NCI-H146 (cell line): ENCODE results near the gene TTYH1.
A peak's percentile ranks its signal among the peaks of the same experiment; 100 is the strongest.
"Not testable (repeated sequence)": the region's sequence is repeated elsewhere in the genome, so short reads cannot be mapped to it uniquely, and the experiment has no call there.

ENCODE experiments used
- DNase-seq: peaks from one replicate; lab custom pipeline; 2025; lab: John Stamatoyannopoulos, UW

The TTYH1 gene

DNA sequence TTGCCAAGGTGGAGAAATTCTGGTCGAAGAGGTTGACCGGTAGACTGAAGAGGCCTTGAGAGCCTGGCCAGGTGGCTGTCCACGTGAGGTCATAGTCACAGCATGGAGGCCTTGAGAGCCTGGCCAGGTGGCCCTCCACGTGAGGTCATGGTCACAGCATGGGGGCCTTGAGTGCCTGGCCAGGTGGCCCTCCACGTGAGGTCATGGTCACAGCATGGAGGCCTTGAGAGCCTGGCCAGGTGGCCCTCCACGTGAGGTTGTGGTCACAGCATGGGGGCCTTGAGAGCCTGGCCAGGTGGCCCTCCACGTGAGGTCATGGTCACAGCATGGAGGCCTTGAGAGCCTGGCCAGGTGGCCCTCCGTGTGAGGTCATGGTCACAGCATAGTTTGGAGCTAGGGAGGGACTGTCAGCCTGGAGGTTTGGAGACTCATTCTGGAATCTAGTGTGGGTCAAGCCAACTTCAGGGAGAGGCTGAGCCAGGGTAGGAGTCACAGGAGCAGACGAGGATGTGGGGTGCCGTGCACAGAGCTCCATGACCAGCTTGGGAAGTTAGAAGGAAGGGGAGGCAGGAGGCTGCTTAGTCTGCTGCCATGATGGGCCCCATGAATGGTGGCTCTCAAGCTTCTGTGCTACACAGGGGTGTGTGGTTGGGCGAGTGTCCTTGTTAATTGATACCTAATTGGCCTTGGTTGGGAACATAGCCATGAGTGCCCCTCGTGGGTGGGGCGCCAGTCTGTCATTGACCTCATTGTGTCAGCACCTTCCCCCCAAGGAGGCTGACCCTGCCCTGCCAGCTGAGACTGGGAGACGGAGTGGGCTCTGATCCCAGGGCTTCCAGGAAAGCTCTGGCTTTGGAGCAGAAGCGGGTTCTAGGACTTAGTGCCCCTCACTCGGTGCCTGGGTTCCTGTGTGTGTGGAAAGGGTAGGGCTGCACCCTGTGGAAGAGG lies 44.3 kb downstream of the TTYH1 start:
- peak; percentile 94 for DNase-seq

DNA sequence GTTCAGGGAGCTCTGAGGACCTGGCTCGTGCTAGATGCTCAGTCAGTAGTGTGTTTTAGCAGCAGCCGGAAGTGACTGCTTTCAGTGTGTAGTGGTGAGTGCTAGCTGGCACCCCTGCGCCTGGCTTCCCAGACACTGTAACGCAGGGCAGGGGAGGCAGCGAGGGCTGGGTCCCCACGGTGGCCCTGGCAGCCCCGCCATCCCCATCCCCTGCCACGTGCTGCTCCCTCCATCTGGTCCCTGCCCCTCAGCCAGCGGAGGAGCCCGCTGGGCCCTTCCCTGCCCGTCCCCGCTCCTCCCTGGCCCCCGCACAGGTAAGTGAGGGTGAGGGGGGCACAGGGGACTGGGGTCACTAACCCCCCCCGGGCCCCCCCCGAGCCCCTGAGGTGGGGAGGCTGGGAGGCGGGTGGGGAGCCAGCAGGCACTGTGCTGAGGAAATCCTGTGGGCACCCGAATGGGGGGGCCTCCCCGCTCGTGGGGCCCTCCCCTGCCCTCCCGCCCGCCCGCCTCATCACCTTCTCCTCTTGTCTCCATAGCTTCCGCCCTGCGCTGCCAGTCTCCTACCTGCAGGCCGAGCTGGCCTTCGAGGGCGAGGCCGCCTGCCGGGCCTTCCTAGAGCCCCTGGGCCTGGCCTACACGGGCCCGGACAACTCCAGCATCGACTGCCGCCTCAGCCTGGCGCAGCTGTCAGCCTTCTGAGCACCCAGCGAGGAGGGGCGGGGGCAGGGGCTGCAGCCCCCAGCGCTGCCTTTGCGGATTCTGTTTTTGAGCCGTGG lies 45.2 kb downstream of the TTYH1 start:
- DNase-seq = no peak

DNA sequence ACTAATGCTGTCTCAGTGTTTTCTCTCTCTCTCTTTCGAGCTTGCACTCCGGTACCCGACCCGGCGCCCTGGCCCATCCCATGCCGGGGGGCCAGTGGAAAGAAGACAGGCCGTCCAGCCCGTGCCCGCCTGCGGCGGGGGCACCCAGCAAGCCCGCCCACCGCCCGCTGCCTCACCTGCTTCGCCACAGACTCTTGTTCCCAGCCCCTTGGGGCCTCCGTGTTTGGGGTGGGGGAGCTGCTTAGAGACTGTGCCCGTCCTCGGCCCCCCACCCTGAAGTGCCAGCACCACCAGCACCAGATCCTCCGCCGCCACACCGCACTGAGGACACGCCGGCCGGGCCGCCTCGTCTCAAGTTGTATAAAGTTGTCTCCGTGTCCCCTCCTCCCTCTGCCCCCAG lies 45.9 kb downstream of the TTYH1 start:
- no peak for DNase-seq

DNA sequence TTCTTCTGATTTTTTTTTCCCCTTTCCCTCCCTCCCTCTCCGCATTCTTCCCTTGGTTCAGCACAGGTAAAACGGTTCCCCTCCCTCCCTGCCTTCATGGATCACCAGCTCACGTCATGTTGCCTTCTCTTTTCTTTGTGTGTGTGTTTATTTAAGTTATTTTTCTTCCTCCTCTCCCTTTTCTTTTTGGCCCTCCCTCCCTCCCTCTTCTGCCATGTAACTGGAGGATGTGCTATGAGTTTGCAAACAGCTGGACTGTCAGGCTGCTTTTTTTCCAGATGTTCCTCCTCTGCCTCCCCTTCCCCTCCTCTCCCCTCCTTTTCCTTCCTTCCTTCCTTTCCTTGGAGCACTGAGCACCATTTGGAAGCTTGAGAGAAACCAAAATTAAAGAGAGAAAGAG lies 46.3 kb downstream of the TTYH1 start:
- no peak for DNase-seq

DNA sequence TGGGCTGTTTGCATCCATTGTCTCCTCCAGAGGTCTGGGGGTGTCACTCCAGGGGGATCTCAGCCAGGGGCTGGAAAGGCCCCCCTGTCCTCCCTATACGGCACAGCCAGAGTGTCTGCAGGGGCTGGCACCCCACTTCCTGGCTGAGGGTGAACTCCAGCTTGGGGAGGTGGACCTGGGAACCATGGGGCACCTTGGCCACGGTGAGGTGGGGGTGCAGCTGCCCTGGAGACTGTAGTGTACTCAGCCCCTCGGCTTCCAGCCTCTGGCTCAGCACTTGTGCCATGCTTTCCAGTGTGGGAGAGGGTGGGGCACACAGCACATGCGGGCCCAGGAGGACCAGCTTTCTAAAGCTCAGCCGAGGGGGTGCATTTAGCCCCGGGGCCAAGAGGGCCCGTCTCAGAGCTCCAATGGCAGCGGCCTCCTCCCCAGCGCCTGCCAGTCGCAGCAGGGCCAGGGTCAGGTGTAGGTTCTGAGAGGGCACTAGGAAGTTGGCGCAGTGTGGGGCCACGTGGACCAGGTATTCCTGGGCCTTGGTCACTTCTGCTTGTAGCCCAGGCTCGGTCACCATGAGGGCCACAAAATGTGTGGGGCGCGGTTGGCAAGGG lies 46.9 kb downstream of the TTYH1 start:
- DNase-seq = no peak

DNA sequence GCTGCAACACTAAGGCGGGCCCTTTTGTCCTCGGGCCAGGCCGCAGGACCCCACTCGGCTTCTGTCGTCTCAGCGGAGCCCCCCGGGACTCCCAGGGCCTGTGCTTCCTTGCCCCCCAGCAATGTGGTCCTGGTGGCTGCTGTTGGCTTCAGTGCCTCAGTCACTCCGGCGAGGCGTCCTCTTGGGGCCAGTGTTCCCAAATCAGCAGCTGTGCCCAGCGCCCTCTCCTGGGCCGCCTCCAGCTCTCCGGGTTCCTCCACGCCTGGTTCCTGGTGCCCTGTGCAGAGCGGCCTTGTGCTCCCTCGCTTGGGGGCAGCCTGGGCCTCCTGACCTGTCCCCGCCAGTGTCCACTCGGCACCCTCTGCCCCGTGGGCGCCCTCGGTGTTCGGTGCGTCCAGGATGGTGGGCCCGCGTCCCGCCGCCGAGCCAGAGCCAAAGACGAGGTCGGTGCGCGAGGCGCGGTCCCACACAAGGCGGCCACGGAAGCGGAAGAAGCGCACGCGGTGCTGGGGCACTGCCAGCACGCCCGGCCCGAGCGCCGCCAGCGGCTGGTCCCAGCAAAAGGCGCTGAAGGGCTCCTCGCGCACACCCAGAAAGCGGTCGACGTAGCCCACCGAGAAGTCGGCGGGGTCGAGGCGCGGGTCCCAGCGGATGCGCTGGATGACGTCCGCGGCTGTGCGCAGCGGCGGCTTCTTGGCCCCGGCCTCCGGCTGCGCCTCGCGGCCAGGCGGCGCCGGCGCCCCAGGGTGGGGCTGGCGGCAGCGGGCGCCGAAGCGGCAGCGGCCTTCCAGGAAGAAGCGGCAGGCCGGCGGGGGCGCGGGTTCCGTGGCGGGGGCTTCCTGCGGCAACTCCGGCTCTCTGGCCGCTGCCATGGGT lies 47.6 kb downstream of the TTYH1 start:
- DNase-seq = no peak

DNA sequence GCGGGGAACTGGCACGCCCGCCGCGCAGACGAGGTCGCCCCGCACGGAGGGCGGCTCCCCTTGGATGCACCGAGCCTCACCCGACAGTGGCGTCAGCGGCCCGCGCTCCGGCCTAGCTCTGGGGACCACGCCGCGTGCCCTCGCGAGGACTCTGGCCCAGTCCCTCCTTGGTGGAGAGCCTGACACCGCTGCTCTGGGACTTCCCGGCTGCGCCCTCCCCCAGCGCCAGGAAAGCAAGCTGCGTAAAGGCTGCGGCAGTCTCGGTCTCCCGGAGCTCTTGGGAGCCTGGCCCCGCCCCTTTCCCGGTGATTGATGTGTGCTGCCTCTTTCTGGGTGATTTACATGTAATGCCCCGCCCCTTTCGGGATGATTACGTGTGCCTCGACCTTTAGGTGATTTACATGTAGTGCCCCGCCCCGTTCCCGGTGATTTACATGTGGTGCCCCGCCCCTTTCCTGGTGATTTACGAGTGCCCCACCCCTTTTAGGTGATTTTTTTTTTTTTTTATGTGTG lies 48.3 kb downstream of the TTYH1 start, which contains the start of gene LENG9:
Gene LENG9 (minus strand): TSS at position 248 of the 513 bp plus-strand sequence. CDS start 252 bp downstream, outside the sequence.
- DNase-seq = no peak

DNA sequence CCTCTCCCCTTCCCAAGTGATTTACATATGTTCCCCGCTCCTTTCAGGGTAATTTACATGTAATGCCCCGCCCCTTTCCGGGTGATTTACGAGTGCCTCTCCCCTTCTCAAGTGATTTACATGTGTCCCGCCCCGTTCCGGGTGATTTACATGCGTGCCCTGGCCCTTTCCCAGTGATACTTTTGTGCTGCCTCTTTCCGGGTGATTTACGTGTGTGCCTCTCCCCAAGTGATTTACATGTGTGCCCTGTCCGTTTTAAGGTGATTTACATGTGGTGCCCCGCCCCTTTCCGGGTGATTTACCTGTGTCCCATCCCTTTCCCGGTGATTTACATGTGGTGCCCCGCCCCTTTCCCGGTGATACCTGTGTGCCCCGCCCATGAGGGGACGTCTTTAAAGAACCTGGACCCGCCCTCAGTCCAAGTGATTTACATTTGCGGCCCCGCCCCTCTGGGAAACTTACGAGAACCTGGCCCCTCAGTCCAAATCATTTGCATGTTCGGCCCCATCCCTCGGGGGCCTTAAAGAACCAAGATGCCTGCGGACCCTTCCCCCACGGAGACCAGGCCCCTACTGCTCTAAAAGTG lies 48.9 kb downstream of the TTYH1 start:
- peak; percentile 82 for DNase-seq

DNA sequence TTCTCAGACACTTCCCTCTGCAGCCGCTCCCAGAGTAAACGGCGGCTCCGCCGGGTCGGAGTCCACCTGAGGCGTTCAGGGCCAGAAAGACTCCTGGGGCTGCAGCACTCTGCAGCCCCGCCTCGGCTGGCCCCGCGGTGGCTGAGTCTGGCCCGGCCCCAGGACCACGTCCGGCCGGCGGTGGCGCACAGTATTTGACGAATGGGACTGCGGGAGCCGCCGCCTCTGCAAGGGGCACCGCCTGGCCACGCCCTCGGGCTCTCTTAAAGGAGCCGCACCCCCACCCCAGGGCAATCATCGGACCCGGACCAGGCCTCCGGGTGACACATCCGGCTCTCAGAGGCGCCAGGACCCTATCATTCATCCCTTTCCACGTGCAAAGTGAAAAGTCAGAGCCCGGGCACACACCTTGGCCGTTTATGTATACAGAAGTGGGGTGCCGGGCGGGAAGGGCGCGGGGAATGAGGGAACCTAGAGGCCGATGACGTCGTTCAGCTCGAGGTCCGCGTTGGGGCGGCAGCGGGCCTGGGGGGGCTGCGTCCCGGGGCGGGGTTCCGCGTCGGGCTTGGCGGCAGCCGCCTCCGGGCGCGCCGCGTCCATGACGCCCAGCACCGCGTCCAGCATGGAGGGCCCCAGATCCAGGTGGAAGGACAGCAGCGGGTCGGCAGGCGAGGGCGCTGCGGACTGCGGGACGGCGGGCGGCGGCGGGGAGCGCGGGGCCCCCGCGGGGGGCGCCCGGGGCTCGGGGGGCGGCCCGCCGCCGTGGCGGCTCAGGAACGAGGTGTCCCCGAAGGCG lies 49.6 kb downstream of the TTYH1 start:
- peak; percentile 88 for DNase-seq

DNA sequence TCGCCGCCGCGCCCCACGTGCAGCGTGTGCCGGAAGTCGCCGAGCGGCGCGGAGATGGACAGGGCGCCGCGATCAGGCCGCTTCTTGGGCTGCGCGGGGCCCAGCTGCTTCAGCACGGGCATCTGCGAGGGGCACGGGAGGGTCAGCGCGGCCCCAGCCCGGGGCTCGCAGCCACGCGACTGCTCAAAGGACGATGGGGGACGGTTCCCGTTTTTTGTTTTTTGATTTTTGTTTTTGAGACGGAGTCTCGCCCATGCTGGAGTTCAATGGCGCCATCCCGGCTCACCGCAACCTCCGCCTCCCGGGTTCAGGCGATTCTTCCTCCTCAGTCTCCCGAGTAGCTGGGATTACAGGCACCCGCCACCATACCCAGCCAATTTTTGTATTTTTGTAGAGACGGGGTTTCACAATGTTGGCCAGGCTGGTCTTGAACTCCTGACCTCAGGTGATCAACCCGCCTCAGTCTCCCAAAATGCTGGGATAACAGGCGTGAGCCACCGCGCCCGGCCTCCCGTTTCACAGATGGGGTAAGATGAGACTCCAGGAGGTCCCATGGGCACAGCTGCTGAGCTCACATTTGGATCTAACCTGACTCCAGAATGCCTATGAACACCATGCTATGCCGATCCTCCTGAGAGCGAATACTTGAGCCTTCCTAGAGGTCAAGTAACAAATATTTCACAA lies 50.3 kb downstream of the TTYH1 start:
- DNase-seq = no peak

DNA sequence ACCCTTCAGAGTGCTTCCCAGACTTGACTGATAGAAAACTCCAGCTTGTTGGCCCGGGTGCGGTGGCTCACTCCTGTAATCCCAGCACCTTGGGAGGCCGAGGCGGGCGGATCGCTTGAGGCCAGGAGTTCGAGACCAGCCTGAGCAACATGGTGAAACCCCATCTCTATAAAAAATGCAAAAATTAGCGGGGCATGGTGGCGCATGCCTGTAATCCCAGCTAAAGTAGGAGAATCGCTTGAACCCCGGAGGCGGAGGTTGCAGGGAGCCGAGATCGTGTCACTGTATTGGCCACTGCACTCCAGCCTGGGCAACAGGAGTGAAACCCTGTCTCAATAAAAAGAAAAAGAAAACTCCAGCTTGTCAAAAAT lies 50.8 kb downstream of the TTYH1 start:
- not testable (repeated sequence) for DNase-seq

DNA sequence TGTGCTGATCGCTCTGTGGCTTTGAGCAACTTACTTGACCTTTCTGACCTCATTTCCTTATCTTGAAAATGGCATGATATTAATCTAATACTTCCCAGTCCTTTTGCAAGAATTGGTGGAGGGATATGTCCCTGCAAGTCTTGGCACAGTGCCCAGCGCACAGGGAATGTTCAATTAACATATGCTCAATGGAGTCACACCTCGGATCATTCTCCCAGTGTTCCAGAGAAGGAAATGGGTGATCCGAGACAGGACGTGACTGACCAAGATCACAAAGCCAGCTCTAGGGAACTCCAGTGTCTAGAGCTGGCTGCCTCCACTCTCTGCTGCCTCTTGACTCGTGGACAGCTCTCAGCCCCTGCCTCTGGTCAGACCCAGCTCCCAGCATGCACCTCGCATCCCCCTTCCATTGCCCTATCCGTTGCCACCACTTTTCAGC lies 54.3 kb downstream of the TTYH1 start:
- peak; percentile 26 for DNase-seq

DNA sequence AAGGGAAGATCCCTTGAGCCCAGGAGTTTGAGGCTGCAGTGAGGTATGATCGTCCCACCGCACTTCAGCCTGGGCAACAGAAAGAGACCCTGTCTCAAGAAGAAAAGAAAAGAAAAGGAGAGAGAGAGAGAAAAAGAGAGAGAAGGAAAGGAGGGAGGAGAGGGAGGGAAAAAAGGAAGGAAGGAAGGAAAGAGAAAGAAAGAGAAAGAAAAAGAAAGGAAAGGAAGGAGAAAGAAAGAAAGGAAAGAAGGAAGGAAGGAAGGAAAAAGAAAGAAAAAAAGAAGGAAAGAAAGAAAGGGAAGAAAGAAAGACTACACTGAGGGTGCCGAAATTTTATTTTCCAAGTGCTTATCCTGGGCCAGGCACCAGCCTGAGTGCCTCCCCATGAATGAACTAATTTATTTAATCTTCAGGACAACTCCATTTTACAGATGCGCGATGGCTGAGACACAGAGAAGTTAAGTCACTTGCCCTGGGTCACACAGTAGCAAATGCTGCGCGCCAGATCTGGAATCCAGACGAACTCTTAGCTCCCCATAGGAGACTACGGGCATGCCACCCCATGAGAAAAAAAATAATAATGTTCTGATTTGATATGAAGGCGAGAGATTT lies 55.1 kb downstream of the TTYH1 start:
- DNase-seq = no peak

DNA sequence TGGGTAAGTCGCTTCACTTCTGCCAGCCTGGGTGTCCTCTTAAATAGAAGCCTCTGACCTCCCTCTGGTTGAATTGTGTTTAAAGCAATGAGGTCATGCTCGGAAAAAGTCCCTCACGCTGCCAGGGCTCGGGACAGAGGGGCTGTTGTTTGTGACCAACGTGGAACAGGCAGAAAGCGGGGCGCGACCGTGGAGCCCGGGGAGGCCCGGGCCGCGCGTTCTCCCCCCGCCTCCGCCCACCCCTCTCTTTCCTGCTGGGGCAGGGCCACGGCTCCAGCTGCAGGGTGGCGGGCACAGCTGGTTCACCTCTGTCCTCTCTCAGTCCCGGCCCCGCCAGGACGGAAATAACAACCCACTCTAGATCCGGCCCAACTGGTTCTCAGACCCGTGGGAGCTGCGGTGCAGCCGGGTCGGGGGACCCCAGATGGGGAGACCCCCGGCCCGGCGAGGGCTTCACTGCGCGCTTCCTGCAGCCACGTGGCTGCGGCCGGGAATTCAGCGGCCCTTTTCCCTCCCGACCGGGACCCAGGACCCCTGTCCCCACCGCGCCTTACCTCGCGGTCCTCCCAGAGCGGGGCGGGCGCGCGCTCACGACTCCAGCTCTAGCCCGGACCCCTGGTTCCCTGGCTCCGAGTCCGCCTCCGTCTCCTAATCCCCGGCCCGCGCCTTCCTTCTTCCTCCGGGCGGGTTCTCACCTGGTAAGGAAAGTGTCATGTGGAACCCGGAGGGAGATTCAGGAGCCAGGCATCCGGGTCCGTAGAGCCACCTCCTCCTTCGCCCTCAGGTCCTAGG lies 55.9 kb downstream of the TTYH1 start:
- no peak for DNase-seq

DNA sequence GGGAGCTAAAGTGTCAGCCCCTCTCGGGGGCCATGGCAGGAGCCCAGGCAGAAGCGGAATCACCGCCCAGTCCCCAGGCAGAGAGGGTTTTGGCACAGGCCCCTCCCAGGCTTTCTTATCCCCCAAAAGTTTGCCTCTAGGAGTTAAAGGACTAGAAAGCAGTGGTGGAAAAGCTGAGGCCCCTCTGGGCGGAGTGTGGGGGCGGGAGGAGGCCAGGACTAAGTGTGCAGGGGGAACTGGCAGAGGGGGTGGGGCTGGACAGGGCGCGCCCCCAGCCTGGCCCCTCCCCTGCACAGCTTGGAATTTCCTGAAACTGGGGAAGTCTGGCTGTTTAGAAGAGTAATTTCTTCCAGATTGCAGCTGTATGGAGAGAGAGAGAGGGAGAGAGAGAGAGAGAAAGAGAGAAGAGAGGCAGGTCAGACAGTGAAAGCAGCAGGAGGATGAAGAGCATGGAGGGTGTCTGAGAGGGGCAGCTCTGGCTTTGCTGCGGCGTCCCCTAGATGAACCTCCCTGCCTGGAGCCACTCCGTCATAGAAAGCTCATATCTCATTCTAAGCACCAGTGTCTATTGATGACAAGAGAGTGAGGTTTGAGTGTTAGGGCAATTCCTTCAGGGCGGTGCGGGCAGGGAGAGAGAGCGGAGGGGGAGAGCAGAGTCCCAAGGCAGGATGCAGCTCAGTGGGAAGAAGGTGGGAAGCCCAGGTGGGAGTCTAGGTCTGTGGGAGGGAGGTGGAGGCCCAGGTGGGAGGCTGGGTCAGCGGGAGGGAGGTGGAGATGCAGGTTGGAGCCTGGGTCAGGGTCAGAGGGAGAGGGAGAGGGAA lies 58.0 kb downstream of the TTYH1 start, which contains the start of gene CDC42EP5:
Gene CDC42EP5 (minus strand): TSS at position 226 of the 821 bp plus-strand sequence. CDS start 7,749 bp downstream, outside the sequence.
- no peak for DNase-seq

DNA sequence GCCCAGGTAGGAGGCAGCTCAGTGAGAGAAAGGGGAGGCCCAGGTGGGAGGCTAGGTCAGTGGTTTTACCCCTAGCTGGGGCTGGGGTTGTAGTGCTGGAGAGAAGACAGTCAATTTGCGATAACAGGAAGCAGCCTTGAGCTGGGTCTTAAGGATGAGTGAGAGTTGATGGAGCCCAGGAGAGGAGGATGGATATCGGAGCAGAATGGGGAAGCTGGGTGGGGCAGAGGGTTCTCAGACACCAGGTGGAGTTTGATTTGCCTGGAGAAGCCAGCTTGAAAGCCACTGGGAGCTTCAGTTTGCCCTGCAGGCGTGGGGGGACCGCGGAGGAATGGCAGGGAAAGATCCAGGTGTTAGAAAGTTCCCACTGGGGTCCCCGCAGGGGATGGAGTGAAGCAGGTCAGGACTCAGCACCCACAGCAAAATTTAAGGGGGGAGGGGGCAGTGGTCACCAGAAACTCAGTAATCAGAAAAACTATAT lies 58.7 kb downstream of the TTYH1 start:
- DNase-seq = no peak

DNA sequence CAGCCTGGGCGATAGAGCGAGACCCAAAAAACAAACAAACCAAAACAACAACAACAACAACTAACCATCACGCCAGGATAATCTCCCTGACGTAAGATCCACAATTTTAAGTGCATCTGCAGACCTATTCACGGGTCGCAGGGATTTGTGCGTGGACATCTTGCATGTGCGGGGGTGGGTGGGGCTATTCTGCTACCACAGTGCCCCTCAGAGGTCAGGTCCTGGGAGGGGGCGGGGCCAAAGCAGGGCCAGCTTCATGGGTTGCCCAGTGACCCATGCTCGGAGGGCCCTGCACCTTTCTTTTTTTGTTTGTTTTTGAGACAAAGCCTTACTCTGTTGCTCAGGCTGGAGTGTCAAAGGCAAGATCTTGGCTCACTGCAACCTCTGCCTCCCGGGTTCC lies 60.4 kb downstream of the TTYH1 start:
- DNase-seq = no peak
